NCI-H446 treated with DMSO at 0.1 percent for 48 hours (cell line): ENCODE data around the gene SOHLH2.

Experiments
- DNase-seq: peaks from one replicate; lab custom pipeline; 2025; lab: John Stamatoyannopoulos, UW

The SOHLH2 gene

DNA sequence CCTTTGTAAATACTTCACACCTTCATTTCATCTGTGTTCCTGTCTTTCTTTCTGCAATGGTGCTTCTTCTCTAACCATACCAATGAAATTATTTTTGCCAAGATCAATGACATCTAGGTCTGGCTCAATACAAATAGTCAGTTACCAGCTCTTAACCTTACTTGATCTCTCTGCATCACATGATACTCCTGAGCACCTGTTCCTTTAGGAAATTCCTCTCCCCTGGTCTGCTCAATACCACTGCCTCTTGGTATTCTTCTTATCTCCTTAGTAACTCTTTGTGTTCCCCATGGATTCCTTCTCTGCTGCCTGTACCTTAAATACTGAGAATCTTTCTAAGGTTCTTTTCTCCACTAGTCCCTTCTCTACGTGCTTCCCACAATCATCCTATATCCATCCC lies 25.9 kb downstream of the SOHLH2 start:
- no peak for DNase-seq

DNA sequence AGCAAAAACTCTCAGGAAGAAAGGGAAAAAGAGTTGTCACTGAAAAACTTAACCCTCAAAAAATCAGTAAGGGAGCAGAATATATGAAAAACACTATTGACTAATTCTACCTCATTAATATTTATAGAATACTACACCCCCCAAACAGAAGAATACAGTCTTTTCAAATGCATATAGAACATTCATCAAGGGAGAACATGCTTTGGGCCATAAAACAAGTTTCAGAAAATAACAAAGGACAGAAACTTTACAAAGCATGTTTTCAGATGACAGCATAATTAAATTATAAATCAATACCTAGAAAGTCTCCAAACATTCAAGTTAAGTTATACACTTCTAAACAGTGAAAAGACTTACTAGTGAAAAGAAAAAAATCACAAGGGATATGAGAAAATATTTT lies 30.5 kb downstream of the SOHLH2 start:
- DNase-seq, result no peak

DNA sequence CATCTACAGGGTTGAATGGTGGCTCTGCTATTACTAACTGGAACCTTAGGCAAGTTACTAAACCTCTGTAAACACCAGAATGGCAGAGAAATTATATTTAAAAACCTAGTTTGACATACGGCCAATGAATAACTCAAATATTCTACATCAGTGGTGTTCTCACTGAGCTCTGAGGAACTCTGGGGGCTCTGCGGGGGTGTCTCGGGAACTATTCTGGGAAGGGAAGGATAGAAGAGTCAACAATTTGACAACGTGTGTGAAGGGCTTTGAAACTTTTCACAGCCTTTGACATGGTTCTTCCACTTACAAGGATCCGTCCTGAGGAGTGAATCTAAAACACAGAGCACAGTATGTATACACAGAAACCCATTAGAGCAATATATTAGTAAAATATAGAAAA lies 38.7 kb downstream of the SOHLH2 start:
- DNase-seq, result no peak

DNA sequence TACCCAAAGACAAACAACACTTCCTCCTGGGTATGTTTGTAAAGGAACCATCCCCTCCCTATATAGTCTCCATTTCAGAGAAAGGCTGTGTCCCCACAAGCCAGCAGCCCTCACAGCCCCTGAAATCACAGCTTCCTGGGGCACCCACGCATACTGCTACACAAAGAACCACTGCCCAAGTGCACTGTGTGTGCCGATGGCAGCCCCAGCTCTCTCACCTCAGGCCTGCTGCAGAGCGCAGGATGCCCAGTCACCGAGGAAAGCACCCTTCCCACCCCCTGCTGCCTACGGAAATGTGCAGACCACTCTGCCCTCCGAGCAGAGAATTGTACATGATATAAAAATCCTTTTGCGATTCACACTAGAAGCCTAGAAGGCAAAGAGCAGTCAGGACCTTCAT lies 39.4 kb downstream of the SOHLH2 start:
- no peak for DNase-seq

- no peak for DNase-seq
These were observed 40.6 kb downstream of the SOHLH2 start for GRCh38 chr13:36173571-36174322.

GRCh38 chr13:36166046-36166445 lies 48.3 kb downstream of the SOHLH2 start:
- DNase-seq, result no peak

- DNase-seq, result no peak
These were observed 50.5 kb downstream of the SOHLH2 start for GRCh38 chr13:36163809-36164308.

- peak; percentile 37 for DNase-seq
These were observed 51.1 kb downstream of the SOHLH2 start for GRCh38 chr13:36163286-36163685.

- DNase-seq, result no peak
These were observed 54.1 kb downstream of the SOHLH2 start for GRCh38 chr13:36160297-36160696.

DNA sequence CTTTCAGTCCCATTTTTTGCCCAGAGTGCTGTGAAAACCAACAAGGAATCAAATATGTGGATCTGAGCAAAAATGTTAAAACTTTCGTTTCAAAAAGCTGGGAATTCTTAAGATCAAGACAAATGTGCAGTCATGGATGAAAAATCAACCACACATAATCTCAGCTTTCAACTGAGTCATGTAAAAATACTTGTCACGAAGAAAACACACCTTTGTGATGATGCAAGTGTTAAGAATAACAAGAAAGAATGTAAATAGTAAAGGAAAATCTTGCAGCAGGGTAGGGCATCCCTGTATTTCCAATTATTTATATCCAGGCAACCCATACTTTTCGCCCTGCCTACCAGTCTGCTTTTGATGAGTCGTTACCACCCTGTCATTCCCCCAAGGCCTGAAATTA lies 55.7 kb downstream of the SOHLH2 start:
- DNase-seq, result no peak

- DNase-seq, result no peak
These were observed 56.9 kb downstream of the SOHLH2 start for GRCh38 chr13:36157480-36157879.

DNA sequence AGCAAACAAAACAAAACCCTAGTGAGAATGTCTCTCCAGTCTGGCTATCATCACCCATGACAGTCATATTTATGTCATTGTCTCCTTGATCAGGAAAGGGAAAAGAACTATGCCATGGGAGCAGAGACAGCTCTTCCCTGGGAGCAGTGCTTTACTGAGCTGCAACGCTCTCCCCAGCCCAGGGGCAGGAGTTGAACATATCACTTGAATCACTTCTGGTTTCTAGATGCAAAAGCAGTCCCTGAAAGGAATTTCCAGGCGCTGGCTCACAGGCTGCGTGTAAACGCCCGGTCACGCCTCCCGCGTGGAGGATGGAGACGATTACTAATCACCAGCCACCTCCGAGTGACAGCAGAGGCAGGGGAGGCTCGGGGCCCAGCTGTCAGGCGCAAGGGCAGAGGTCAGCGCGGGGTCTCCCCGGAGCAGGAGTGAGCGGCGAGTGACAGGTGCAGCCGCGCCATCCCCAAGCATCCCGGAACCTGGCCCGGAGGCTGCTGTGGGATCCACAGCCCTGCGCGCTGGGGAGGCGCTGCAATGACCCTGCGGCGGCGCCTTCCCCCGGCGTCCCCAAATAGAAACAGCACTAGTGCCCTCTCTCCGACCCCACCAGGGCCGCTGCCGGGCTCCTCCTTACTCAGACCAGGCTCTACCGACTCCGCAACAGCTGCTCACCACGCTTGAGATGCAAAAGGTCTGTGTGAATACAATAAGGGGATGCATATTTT lies 59.6 kb downstream of the SOHLH2 start:
- no peak for DNase-seq

- no peak for DNase-seq
These were observed 62.8 kb downstream of the SOHLH2 start for GRCh38 chr13:36151591-36151990.

- DNase-seq, result no peak
These were observed 65.9 kb downstream of the SOHLH2 start for GRCh38 chr13:36148446-36148845.

DNA sequence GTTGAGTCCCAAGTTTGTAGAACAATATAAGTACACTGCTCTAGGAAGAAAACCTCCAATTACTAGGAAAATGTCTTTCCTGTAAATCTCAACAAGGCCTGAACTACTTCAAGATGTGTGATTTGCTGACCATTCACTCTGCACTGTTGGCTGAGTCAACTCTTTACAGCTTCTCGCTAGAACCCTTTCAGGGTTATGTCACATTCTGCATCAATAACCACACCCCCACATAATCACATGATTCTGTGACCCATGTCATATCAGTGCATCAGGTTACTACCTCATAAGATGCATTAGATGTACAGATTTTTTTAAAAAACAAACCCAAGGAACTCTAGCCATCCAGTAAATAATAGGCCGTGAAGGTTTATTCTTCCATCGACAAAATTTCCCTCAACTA lies 67.0 kb downstream of the SOHLH2 start:
- DNase-seq, result no peak

DNA sequence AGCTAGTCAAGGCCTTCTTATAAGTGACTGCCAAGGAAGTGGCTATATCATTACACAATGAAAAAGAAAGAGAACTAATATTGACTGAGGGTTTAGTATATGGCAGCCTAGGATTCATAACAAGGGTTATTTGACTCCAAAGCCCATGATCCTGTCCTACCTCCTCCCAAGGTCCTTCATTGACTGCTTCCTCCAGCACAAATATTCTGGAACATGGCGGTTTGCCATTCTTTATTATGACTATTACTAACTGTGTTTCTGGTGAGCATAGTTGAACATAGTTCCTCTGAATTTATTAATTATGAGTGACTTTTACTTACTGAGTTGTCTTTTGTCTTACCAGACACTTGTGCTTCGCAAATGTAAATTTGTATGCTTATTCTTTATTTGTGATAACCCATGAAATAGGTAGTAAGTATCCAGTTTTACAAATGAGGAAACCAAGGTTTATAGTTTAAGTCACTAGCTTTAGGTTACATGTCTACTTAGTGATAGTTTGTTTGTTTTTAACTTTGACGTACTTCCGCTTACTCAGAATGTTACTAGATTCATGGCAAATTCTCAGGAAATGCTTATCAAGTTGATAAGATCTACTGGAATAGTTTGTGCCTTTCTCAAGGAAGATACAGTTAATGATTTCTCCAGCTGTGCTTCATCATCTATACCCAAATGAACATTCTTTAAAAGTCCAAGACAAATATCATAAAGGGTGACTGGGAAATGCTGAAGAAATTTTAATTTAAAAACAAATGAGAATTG lies 67.7 kb downstream of the SOHLH2 start:
- DNase-seq, result no peak

DNA sequence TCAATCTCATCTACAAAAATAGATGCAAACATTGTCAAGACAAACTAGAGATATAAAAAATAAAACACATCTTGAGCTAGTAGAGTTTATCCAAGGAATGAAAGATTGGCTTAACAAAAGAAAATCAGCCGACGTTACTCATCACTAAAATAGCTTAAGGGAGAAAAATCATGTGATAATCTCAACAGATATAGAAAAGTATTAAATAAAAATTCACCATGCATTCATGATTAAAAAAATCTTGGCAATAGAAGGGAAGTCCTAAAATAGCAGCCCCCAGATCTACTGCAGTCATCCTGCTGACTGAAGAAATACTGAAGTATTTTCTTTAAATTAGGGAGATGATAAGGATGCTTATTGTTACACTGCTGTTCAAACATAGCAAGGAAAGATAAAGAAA lies 70.6 kb downstream of the SOHLH2 start:
- no peak for DNase-seq

DNA sequence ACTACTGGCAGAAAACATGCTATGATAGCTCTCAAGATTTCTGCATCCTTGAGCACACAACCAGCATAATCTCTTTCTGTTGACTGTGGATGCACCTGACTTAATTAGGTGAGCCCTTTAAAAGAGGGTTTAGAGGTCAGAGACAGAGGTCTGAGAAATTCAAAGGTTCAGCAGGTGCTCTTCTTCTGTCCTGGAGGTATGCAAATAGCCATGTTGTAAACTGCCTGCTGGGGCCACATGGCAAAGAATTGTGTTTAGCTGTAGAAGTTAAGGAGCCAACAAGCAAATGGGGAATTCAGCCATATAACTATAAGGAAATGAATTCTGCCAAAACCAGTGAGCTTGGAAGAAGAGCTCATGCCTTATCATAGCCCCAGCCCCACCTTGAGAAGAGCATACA lies 71.6 kb downstream of the SOHLH2 start:
- DNase-seq, result no peak

- no peak for DNase-seq
These were observed 78.5 kb downstream of the SOHLH2 start for GRCh38 chr13:36135876-36136275.

GRCh38 chr13:36134632-36135031 lies 79.7 kb downstream of the SOHLH2 start:
- DNase-seq, result no peak

DNA sequence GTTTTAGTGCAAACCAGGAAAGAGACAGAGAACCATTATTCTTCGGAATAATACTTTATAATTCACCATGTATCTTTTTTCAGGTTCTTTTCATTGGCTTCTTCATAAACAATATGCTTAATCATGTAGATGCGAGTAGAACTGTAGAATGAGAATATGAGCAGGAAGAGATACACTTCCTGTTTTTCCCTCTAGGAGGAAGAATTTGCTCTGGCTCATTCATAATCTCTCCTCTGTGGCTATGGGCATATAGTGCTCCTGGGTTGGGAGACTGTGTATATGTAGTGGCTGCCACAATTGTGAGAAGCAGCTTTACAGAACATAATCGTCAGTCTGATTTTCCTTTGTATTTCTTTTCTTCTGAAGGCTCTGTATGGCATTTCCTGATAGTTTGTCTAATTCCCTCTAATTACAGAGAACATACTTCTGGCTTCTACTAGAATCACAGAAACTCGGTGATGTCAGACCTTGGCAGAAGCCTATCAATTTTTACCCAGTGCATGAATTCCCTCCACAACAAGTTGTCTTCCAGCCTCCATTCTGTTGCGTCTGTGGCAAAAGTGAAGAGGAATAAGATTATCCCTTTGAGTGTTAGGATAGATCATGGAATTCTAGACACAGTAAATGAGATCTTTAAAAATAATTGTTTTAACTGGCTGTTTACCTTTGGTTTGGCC lies 80.3 kb downstream of the SOHLH2 start:
- DNase-seq, result no peak

GRCh38 chr13:36132376-36132775 lies 82.0 kb downstream of the SOHLH2 start:
- DNase-seq, result no peak
